Tibial nerve (tissue), 3 donors: ENCODE measurements around the gene PPP2R2C.

Source experiments
- POLR2A ChIP-seq, 2 donors: fragments of 450-650 bp; IDR thresholded peaks; one replicate each; pipeline ENCODE4 v1.6.1; 2017; ENCODE audit warnings: antibody characterized with exemption in 2 of 2, mild to moderate bottlenecking in 2 of 2, moderate library complexity in 2 of 2
- TF ChIP-seq, protein P1 (sequence below), 5 experiments: fragments of 200-600 bp in 3 of 5; fragments of 450-650 bp in 2 of 5; sonication (generic) in 3 of 5; IDR thresholded peaks; one replicate each; pipeline ENCODE4 v1.5.1; 2016 to 2019; ENCODE audit warnings: antibody characterized with exemption in 5 of 5, mild to moderate bottlenecking in 3 of 5, moderate library complexity in 2 of 5

DNA sequence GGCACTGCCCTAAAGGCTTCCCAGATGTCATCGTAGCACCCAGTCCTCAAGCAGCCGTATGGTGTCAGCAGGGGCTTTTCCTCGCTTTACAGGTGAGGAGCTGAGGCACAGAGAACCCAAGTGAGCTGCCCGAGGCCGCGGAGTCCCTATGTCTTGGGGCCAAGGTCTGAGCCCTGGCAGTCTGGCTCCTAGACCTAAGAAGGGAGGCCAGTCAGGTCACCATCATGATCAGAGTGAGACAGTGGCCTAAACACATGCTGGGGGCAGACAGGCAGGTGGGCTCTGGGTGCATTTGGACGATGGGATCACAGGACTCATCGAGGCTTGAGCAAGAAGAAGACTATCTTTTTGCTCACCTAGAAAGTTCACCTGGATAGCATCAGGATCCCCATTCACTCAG is 107.8 kb downstream of the PPP2R2C start:
- TF ChIP-seq, protein P1, sequence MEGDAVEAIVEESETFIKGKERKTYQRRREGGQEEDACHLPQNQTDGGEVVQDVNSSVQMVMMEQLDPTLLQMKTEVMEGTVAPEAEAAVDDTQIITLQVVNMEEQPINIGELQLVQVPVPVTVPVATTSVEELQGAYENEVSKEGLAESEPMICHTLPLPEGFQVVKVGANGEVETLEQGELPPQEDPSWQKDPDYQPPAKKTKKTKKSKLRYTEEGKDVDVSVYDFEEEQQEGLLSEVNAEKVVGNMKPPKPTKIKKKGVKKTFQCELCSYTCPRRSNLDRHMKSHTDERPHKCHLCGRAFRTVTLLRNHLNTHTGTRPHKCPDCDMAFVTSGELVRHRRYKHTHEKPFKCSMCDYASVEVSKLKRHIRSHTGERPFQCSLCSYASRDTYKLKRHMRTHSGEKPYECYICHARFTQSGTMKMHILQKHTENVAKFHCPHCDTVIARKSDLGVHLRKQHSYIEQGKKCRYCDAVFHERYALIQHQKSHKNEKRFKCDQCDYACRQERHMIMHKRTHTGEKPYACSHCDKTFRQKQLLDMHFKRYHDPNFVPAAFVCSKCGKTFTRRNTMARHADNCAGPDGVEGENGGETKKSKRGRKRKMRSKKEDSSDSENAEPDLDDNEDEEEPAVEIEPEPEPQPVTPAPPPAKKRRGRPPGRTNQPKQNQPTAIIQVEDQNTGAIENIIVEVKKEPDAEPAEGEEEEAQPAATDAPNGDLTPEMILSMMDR (IDR thresholded peaks at IDR 0.05), result no peak
- TF ChIP-seq POLR2A (IDR thresholded peaks at IDR 0.05), result no peak
